HCT116 (cell line): Measurements from ENCODE around the gene TIMM50.

Experiments
- CBX3 ChIP-seq: IDR thresholded peaks from 2 replicates; pipeline ENCODE4 v1.6.1; 2012; ENCODE audit warnings: low read depth
- CTCF ChIP-seq, 3 experiments: fragments of 200-600 bp in 1 of 3; sonication (generic) in 1 of 3; IDR thresholded peaks in 2 of 3; conservative IDR thresholded peaks in 1 of 3; 2 replicates each; pipeline ENCODE4 v1.5.1; 2012 to 2017; ENCODE audit warnings: low read depth in 2 of 3, low read length in 2 of 3, antibody characterized with exemption in 1 of 3, borderline replicate concordance in 1 of 3, control low read depth in 1 of 3, mild to moderate bottlenecking in 1 of 3, mixed read lengths in 1 of 3, mixed run types in 1 of 3, moderate library complexity in 1 of 3; ENCODE audit not compliant: insufficient read depth in 1 of 3
- EGR1 ChIP-seq: IDR thresholded peaks from 2 replicates; pipeline ENCODE4 v1.6.1; 2012; ENCODE audit warnings: low read depth
- EZH2 ChIP-seq: fragments of 200-600 bp; sonication (generic); IDR thresholded peaks from 2 replicates; pipeline ENCODE4 v1.6.1; 2017; ENCODE audit warnings: antibody characterized with exemption, mixed run types
- EZH2phosphoT487 ChIP-seq: fragments of 200-600 bp; IDR thresholded peaks from 2 replicates; pipeline ENCODE4 v1.6.1; 2018; ENCODE audit warnings: antibody characterized with exemption, borderline replicate concordance
- POLR2A ChIP-seq: IDR thresholded peaks from 2 replicates; pipeline ENCODE4 v1.7.0; 2011; ENCODE audit warnings: borderline replicate concordance; ENCODE audit not compliant: insufficient read depth, insufficient read length; ENCODE audit errors: extremely low read depth
- POLR2AphosphoS5 ChIP-seq: IDR thresholded peaks from 2 replicates; pipeline ENCODE4 v1.6.1; 2011; ENCODE audit warnings: mild to moderate bottlenecking, low read depth, low read length, moderate library complexity
- RAD21 ChIP-seq: IDR thresholded peaks from 2 replicates; pipeline ENCODE4 v1.6.1; 2012; ENCODE audit warnings: low read depth, mild to moderate bottlenecking
- SIN3A ChIP-seq: IDR thresholded peaks from 2 replicates; pipeline ENCODE4 v1.6.1; 2012; ENCODE audit warnings: low read depth
- TCF7L2 ChIP-seq: IDR thresholded peaks from 2 replicates; pipeline ENCODE4 v1.7.0; 2011; ENCODE audit warnings: borderline replicate concordance, inconsistent platforms; ENCODE audit not compliant: insufficient read depth, insufficient read length; ENCODE audit errors: extremely low read depth
- TF ChIP-seq, protein P1 (sequence below): IDR thresholded peaks from 2 replicates; pipeline ENCODE4 v1.6.1; 2012; ENCODE audit warnings: low read depth
- TF ChIP-seq, protein P2 (sequence below): IDR thresholded peaks from 2 replicates; pipeline ENCODE4 v1.6.1; 2012
- TF ChIP-seq, protein P3 (sequence below): IDR thresholded peaks from 2 replicates; pipeline ENCODE4 v1.6.1; 2011; ENCODE audit warnings: mild to moderate bottlenecking, low read length, moderate library complexity; ENCODE audit not compliant: insufficient replicate concordance; ENCODE audit errors: extremely low read depth

- TF ChIP-seq CTCF (IDR thresholded peaks at IDR 0.05 in 2 of 3, conservative IDR thresholded peaks at IDR 0.05 in 1 of 3; ENCODE audit: borderline replicate concordance in 1 of 3, insufficient read depth in 1 of 3, low read depth in 2 of 3, low read length in 2 of 3) (no peak), EZH2phosphoT487 (no peak), EGR1 (no peak), POLR2A (no peak), EZH2 (no peak), POLR2AphosphoS5 (no peak), SIN3A (no peak), TCF7L2 (no peak), CBX3 (no peak), RAD21 (no peak)
- TF ChIP-seq, protein P1, sequence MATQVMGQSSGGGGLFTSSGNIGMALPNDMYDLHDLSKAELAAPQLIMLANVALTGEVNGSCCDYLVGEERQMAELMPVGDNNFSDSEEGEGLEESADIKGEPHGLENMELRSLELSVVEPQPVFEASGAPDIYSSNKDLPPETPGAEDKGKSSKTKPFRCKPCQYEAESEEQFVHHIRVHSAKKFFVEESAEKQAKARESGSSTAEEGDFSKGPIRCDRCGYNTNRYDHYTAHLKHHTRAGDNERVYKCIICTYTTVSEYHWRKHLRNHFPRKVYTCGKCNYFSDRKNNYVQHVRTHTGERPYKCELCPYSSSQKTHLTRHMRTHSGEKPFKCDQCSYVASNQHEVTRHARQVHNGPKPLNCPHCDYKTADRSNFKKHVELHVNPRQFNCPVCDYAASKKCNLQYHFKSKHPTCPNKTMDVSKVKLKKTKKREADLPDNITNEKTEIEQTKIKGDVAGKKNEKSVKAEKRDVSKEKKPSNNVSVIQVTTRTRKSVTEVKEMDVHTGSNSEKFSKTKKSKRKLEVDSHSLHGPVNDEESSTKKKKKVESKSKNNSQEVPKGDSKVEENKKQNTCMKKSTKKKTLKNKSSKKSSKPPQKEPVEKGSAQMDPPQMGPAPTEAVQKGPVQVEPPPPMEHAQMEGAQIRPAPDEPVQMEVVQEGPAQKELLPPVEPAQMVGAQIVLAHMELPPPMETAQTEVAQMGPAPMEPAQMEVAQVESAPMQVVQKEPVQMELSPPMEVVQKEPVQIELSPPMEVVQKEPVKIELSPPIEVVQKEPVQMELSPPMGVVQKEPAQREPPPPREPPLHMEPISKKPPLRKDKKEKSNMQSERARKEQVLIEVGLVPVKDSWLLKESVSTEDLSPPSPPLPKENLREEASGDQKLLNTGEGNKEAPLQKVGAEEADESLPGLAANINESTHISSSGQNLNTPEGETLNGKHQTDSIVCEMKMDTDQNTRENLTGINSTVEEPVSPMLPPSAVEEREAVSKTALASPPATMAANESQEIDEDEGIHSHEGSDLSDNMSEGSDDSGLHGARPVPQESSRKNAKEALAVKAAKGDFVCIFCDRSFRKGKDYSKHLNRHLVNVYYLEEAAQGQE = no peak
- TF ChIP-seq, protein P2, sequence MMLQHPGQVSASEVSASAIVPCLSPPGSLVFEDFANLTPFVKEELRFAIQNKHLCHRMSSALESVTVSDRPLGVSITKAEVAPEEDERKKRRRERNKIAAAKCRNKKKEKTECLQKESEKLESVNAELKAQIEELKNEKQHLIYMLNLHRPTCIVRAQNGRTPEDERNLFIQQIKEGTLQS = no peak
- TF ChIP-seq, protein P3, sequence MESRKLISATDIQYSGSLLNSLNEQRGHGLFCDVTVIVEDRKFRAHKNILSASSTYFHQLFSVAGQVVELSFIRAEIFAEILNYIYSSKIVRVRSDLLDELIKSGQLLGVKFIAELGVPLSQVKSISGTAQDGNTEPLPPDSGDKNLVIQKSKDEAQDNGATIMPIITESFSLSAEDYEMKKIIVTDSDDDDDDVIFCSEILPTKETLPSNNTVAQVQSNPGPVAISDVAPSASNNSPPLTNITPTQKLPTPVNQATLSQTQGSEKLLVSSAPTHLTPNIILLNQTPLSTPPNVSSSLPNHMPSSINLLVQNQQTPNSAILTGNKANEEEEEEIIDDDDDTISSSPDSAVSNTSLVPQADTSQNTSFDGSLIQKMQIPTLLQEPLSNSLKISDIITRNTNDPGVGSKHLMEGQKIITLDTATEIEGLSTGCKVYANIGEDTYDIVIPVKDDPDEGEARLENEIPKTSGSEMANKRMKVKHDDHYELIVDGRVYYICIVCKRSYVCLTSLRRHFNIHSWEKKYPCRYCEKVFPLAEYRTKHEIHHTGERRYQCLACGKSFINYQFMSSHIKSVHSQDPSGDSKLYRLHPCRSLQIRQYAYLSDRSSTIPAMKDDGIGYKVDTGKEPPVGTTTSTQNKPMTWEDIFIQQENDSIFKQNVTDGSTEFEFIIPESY = no peak
Observed at GRCh38 chr19:39473443-39473960, 7.1 kb upstream of the TIMM50 start.
